ENCODE data around the gene CPB2. TPM values are rescaled to one million over a fixed set of nuclear protein-coding genes. Genes with fewer than 3 reads are reported as not detected.

Gene CPB2
- total RNA-seq, 2 donors from 2014 or later = 0.85 TPM; not detected in 1

- Histone ChIP-seq H3K9me3 (no peaks in the 10 kb centered on the region), H3K27me3 (replicated peaks; ENCODE audit: insufficient read depth) (no peaks in the 10 kb centered on the region), H3K4me3 (no peak overlapping the region), H3K36me3 (no peaks in the 10 kb centered on the region), H3K27ac (no peak overlapping the region), H3K4me1 (replicated peaks) (no peaks in the 10 kb centered on the region)
- DNase-seq (ENCODE audit: low spot score) = no peak
- 90% methylated on average over 7 of the region's 7 CpGs for WGBS
- TF ChIP-seq POLR2A (IDR thresholded peaks at IDR 0.05) (no peak), CTCF (IDR thresholded peaks at IDR 0.05) (no peak), POLR2AphosphoS5 (IDR thresholded peaks at IDR 0.05) (no peak)
- intact Hi-C loops (cut with DNase I) = no loop called here
Measured at GRCh38 chr13:46127358-46128023, 22.7 kb upstream of the CPB2 start.

GRCh38 chr13:46126552-46127357 lies 21.9 kb upstream of the CPB2 start:
- Histone ChIP-seq H3K4me1 (replicated peaks) (no peaks in the 10 kb centered on the region), H3K9me3 (no peaks in the 10 kb centered on the region), H3K4me3 (no peak overlapping the region), H3K27ac (peak overlapping the region; percentile 5 to 24), H3K36me3 (no peaks in the 10 kb centered on the region), H3K27me3 (replicated peaks; ENCODE audit: insufficient read depth) (no peaks in the 10 kb centered on the region)
- peak; percentile 67 for DNase-seq (ENCODE audit: low spot score)
- TF ChIP-seq CTCF (IDR thresholded peaks at IDR 0.05) (peak in 3 of 4 experiments; percentile 44 to 80 (median 74)), POLR2AphosphoS5 (IDR thresholded peaks at IDR 0.05) (peak; percentile 40), POLR2A (IDR thresholded peaks at IDR 0.05) (no peak)
- intact Hi-C loops (cut with DNase I) = no loop called here
- WGBS = 61% methylated on average over 6 of the region's 6 CpGs

- WGBS = 71% methylated on average over 2 of the region's 2 CpGs
Measured at GRCh38 chr13:46126056-46126455, 21.2 kb upstream of the CPB2 start.

GRCh38 chr13:46124967-46125933 lies 20.4 kb upstream of the CPB2 start:
- DNase-seq (ENCODE audit: low spot score) = no peak
- Histone ChIP-seq H3K4me3 (no peak overlapping the region), H3K27me3 (replicated peaks; ENCODE audit: insufficient read depth) (no peaks in the 10 kb centered on the region), H3K4me1 (replicated peaks) (no peaks in the 10 kb centered on the region), H3K36me3 (no peaks in the 10 kb centered on the region), H3K9me3 (no peaks in the 10 kb centered on the region), H3K27ac (peak overlapping the region in 1 of 2 donors; percentile 24)
- intact Hi-C loops (cut with DNase I) = no loop called here
- 17% methylated on average over 11 of the region's 11 CpGs for WGBS
- TF ChIP-seq CTCF (IDR thresholded peaks at IDR 0.05) (peak in 1 of 4 experiments; percentile 3), POLR2AphosphoS5 (IDR thresholded peaks at IDR 0.05) (no peak), POLR2A (IDR thresholded peaks at IDR 0.05) (no peak)

More at GRCh38 chr13:46126056-46126455, 21.2 kb upstream of the CPB2 start:
- intact Hi-C loops (cut with DNase I) = no loop called here
- H3K4me1 ChIP-seq (replicated peaks) = no peaks in the 10 kb centered on the region
- no peak for DNase-seq (ENCODE audit: low spot score)
- no peak overlapping the region for H3K4me3 ChIP-seq
- H3K36me3 ChIP-seq = no peaks in the 10 kb centered on the region
- H3K27ac ChIP-seq = peak overlapping the region; percentile 5 to 24
- H3K9me3 ChIP-seq = no peaks in the 10 kb centered on the region
- H3K27me3 ChIP-seq (replicated peaks; ENCODE audit: insufficient read depth) = no peaks in the 10 kb centered on the region
- TF ChIP-seq POLR2A (IDR thresholded peaks at IDR 0.05) = no peak

- Histone ChIP-seq H3K27me3 (replicated peaks; ENCODE audit: insufficient read depth) (no peaks in the 10 kb centered on the region), H3K4me3 (no peak overlapping the region), H3K4me1 (replicated peaks) (no peaks in the 10 kb centered on the region), H3K27ac (no peak overlapping the region), H3K9me3 (no peaks in the 10 kb centered on the region), H3K36me3 (no peaks in the 10 kb centered on the region)
- no peak for TF ChIP-seq CTCF (IDR thresholded peaks at IDR 0.05)
- TF ChIP-seq POLR2AphosphoS5 (IDR thresholded peaks at IDR 0.05) = no peak
- no peak for TF ChIP-seq POLR2A (IDR thresholded peaks at IDR 0.05)
- intact Hi-C loops (cut with DNase I) = no loop called here
- 80% methylated on average over 10 of the region's 10 CpGs for WGBS
- no peak for DNase-seq (ENCODE audit: low spot score)
Measured at GRCh38 chr13:46124531-46124966, 19.7 kb upstream of the CPB2 start.

Data from prostate gland (tissue), 2 donors.